SK-N-SH (cell line): ENCODE data around the gene RAD52. TPM values are rescaled to one million over a fixed set of nuclear protein-coding genes. Genes with fewer than 3 reads are reported as not detected.

Experiments used
- CTCF ChIA-PET: fragments of 300-600, 350-600 bp; formaldehyde crosslinking; extraction: SDS; loops from one replicate; lab custom pipeline; 2021; lab: Yijun Ruan, JAX
- POLR2A ChIA-PET: fragments of 350-600 bp; sonication (Branson Sonifier 250); formaldehyde crosslinking; extraction: SDS; loops from one replicate; lab custom pipeline; 2020; ENCODE audit warnings: antibody characterized with exemption, inconsistent platforms; lab: Yijun Ruan, JAX
- DNase-seq: peaks from one replicate; pipeline ENCODE4 v3.0.0; 2012
- H2AFZ ChIP-seq: fragments of 200-600 bp; sonication (generic); 2 replicates; pipeline ENCODE4 v1.8.1; 2016; ENCODE audit warnings: antibody characterized with exemption, mild to moderate bottlenecking, low read depth
- H3F3A ChIP-seq: fragments of 200-600 bp; sonication (generic); replicated peaks from 2 replicates; pipeline ENCODE3; 2016; ENCODE audit warnings: antibody characterized with exemption, mild to moderate bottlenecking; ENCODE audit not compliant: insufficient read depth
- H3K27ac ChIP-seq, 2 experiments: fragments of 200-500 bp in 1 of 2; fragments of 200-600 bp in 1 of 2; sonication (Bioruptor generic) in 1 of 2; sonication (generic), shearing (Covaris generic) in 1 of 2; 2 replicates each; pipeline versions ENCODE4 v1.5.1 to v1.6.1; 2014 to 2016; ENCODE audit warnings: low read depth in 2 of 2, inconsistent platforms in 1 of 2, low read length in 1 of 2, mild to moderate bottlenecking in 1 of 2, mixed read lengths in 1 of 2
- H3K27me3 ChIP-seq: fragments of 200-600 bp; sonication (generic), shearing (Covaris generic); 2 replicates; pipeline ENCODE4 v1.6.1; 2016; ENCODE audit warnings: mixed run types; ENCODE audit not compliant: insufficient read depth
- H3K36me3 ChIP-seq, 2 experiments: fragments of 200-500 bp in 1 of 2; fragments of 200-600 bp in 1 of 2; sonication (Bioruptor generic) in 1 of 2; sonication (generic) in 1 of 2; replicated peaks in 1 of 2; 2 replicates each; pipeline versions ENCODE3 to v1.5.1; 2014 to 2016; ENCODE audit warnings: low read length in 1 of 2, mild to moderate bottlenecking in 1 of 2; ENCODE audit not compliant: insufficient read depth in 2 of 2, control insufficient read depth in 1 of 2
- H3K4me1 ChIP-seq, 2 experiments: fragments of 200-500 bp in 1 of 2; fragments of 200-600 bp in 1 of 2; sonication (Bioruptor generic) in 1 of 2; sonication (generic), shearing (Covaris generic) in 1 of 2; 2 replicates each; pipeline versions ENCODE4 v1.5.1 to v1.6.1; 2014 to 2016; ENCODE audit warnings: low read depth in 1 of 2, low read length in 1 of 2, mixed run types in 1 of 2; ENCODE audit not compliant: insufficient read depth in 2 of 2, control insufficient read depth in 1 of 2
- H3K4me2 ChIP-seq: fragments of 200-600 bp; sonication (generic), shearing (Covaris generic); 2 replicates; pipeline ENCODE4 v1.6.1; 2017; ENCODE audit warnings: mixed run types
- H3K4me3 ChIP-seq, 2 experiments: fragments of 200-500 bp in 1 of 2; fragments of 200-600 bp in 1 of 2; sonication (Bioruptor generic) in 1 of 2; sonication (generic), shearing (Covaris generic) in 1 of 2; 2 replicates each; pipeline versions ENCODE4 v1.5.1 to v1.8.1; 2014 to 2016; ENCODE audit warnings: low read depth in 2 of 2, inconsistent platforms in 1 of 2, low read length in 1 of 2, mild to moderate bottlenecking in 1 of 2, mixed read lengths in 1 of 2, moderate library complexity in 1 of 2
- H3K79me2 ChIP-seq: fragments of 200-600 bp; sonication (generic); 2 replicates; pipeline ENCODE4 v1.8.1; 2017; ENCODE audit warnings: mild to moderate bottlenecking; ENCODE audit not compliant: insufficient read depth
- H3K9ac ChIP-seq: fragments of 200-600 bp; sonication (generic); 2 replicates; pipeline ENCODE4 v1.6.1; 2017; ENCODE audit warnings: mixed run types
- H3K9me2 ChIP-seq: fragments of 200-600 bp; sonication (generic); 2 replicates; pipeline ENCODE4 v1.6.1; 2017; ENCODE audit warnings: mixed run types
- H3K9me3 ChIP-seq: fragments of 200-600 bp; sonication (generic); 2 replicates; pipeline ENCODE4 v1.6.1; 2017; ENCODE audit warnings: mixed run types, mild to moderate bottlenecking, moderate library complexity
- H4K20me1 ChIP-seq: fragments of 200-600 bp; sonication (generic); 2 replicates; pipeline ENCODE4 v1.6.1; 2017; ENCODE audit warnings: mild to moderate bottlenecking, mixed run types; ENCODE audit not compliant: insufficient read depth
- CHD2 ChIP-seq: fragments of 150-350 bp; IDR thresholded peaks from 2 replicates; pipeline ENCODE4 v1.6.1; 2018; ENCODE audit warnings: low read length; ENCODE audit not compliant: partially characterized antibody
- ELF1 ChIP-seq: IDR thresholded peaks from 2 replicates; pipeline ENCODE4 v1.4.0; 2012
- EZH2phosphoT487 ChIP-seq: fragments of 200-600 bp; sonication (generic); IDR thresholded peaks from 2 replicates; pipeline ENCODE4 v1.6.1; 2017; ENCODE audit warnings: low read depth, mixed run types, mild to moderate bottlenecking, antibody characterized with exemption, moderate library complexity, borderline replicate concordance
- FOSL2 ChIP-seq: IDR thresholded peaks from 2 replicates; pipeline ENCODE4 v1.4.0; 2012; ENCODE audit warnings: low read depth, mild to moderate bottlenecking, moderate library complexity, borderline replicate concordance
- FOXJ3 ChIP-seq: sonication (generic); formaldehyde crosslinking; IDR thresholded peaks from 2 replicates; pipeline ENCODE4 v1.5.1; 2020; ENCODE audit warnings: mild to moderate bottlenecking, missing genetic modification reagents
- GATA2 ChIP-seq: sonication (generic); formaldehyde crosslinking; IDR thresholded peaks from 2 replicates; pipeline ENCODE4 v1.5.0; 2020; ENCODE audit warnings: mild to moderate bottlenecking, missing genetic modification reagents
- JUND ChIP-seq: IDR thresholded peaks from 2 replicates; pipeline ENCODE4 v1.4.0; 2012
- MEF2A ChIP-seq: IDR thresholded peaks from 2 replicates; pipeline ENCODE4 v1.4.0; 2012; ENCODE audit warnings: low read depth, borderline replicate concordance
- NRF1 ChIP-seq: IDR thresholded peaks from 2 replicates; pipeline ENCODE4 v1.6.1; 2012; ENCODE audit warnings: low read depth, mild to moderate bottlenecking, low read length
- POLR2AphosphoS5 ChIP-seq: IDR thresholded peaks from 2 replicates; pipeline ENCODE4 v1.6.1; 2012; ENCODE audit warnings: low read depth, low read length
- RAD21 ChIP-seq: IDR thresholded peaks from 2 replicates; pipeline ENCODE4 v1.6.1; 2012; ENCODE audit warnings: mild to moderate bottlenecking, low read length
- RCOR1 ChIP-seq: fragments of 150-350 bp; IDR thresholded peaks from 2 replicates; pipeline ENCODE4 v1.6.1; 2017; ENCODE audit warnings: antibody characterized with exemption, low read length
- RFX5 ChIP-seq: IDR thresholded peaks from 2 replicates; pipeline ENCODE4 v1.6.1; 2012; ENCODE audit warnings: mild to moderate bottlenecking, improper control_type of control experiment, low read length
- SIN3A ChIP-seq: IDR thresholded peaks from 2 replicates; pipeline ENCODE4 v1.6.1; 2012; ENCODE audit warnings: low read depth, mild to moderate bottlenecking, low read length, moderate library complexity, borderline replicate concordance
- SMC3 ChIP-seq: IDR thresholded peaks from 2 replicates; pipeline ENCODE4 v1.6.1; 2012; ENCODE audit warnings: low read depth, low read length, improper control_type of control experiment
- TAF1 ChIP-seq: IDR thresholded peaks from 2 replicates; pipeline ENCODE4 v1.6.1; 2012; ENCODE audit warnings: low read depth, mild to moderate bottlenecking, low read length, moderate library complexity, borderline replicate concordance
- TEAD4 ChIP-seq: IDR thresholded peaks from 2 replicates; pipeline ENCODE4 v1.4.0; 2012; ENCODE audit warnings: mild to moderate bottlenecking, borderline replicate concordance; ENCODE audit not compliant: insufficient read depth
- whole genome bisulfite sequencing: methylation state at CpG from one replicate; pipeline ENCODE4 v1.1.6; 2017; ENCODE audit warnings: low lambda C conversion rate; 5-methylcytosine and 5-hydroxymethylcytosine counted together
- polyA plus RNA-seq, 3 experiments: library from polyadenylated mRNA; depleted of rRNA; stranded (reverse); fragments of >200 nt; gene quantifications; 2 replicates each; pipeline ENCODE4 v1.2.3, GENCODE V29; 2012
- TF ChIP-seq, protein P1 (sequence below): IDR thresholded peaks from 2 replicates; pipeline ENCODE4 v1.6.1; 2012; ENCODE audit warnings: mild to moderate bottlenecking, low read depth, low read length, moderate library complexity
- TF ChIP-seq, protein P2 (sequence below): IDR thresholded peaks from 2 replicates; pipeline ENCODE4 v1.4.0; 2012; ENCODE audit warnings: low read depth
- TF ChIP-seq, protein P3 (sequence below): fragments of 150-350 bp; IDR thresholded peaks from 2 replicates; pipeline ENCODE4 v1.6.1; 2017; ENCODE audit warnings: antibody characterized with exemption, low read length, low read depth, borderline replicate concordance
- TF ChIP-seq, protein P4 (sequence below): fragments of 150-350 bp; IDR thresholded peaks from 2 replicates; pipeline ENCODE4 v1.6.1; 2016; ENCODE audit warnings: mild to moderate bottlenecking, low read depth, low read length

Gene RAD52
- polyA plus RNA-seq, 1 of the 3 experiments (the other 2 are of a cell fraction) = 11.2 TPM

DNA sequence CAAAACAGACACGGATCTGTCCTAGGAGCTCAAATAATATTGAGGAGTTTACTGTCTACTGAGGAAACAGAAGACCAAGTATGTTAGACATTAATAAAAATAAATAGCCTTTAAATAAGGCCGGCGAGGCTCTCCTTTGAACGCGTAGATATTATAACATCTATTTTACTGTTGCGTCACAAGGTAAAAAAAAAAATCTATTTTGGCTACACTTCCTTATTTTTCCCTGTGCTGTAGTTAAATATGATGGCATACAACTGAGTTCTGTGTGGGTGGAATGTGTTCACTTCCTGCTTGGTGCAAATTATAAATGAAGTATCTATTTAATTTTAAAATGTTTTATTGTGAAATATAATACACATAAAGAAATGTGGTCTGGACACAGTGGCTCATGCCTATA is 17.2 kb upstream of the RAD52 start (continued):
- TF ChIP-seq, protein P1, sequence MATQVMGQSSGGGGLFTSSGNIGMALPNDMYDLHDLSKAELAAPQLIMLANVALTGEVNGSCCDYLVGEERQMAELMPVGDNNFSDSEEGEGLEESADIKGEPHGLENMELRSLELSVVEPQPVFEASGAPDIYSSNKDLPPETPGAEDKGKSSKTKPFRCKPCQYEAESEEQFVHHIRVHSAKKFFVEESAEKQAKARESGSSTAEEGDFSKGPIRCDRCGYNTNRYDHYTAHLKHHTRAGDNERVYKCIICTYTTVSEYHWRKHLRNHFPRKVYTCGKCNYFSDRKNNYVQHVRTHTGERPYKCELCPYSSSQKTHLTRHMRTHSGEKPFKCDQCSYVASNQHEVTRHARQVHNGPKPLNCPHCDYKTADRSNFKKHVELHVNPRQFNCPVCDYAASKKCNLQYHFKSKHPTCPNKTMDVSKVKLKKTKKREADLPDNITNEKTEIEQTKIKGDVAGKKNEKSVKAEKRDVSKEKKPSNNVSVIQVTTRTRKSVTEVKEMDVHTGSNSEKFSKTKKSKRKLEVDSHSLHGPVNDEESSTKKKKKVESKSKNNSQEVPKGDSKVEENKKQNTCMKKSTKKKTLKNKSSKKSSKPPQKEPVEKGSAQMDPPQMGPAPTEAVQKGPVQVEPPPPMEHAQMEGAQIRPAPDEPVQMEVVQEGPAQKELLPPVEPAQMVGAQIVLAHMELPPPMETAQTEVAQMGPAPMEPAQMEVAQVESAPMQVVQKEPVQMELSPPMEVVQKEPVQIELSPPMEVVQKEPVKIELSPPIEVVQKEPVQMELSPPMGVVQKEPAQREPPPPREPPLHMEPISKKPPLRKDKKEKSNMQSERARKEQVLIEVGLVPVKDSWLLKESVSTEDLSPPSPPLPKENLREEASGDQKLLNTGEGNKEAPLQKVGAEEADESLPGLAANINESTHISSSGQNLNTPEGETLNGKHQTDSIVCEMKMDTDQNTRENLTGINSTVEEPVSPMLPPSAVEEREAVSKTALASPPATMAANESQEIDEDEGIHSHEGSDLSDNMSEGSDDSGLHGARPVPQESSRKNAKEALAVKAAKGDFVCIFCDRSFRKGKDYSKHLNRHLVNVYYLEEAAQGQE = no peak
- TF ChIP-seq TAF1 (no peak), JUND (no peak), RFX5 (no peak), CHD2 (no peak)

DNA sequence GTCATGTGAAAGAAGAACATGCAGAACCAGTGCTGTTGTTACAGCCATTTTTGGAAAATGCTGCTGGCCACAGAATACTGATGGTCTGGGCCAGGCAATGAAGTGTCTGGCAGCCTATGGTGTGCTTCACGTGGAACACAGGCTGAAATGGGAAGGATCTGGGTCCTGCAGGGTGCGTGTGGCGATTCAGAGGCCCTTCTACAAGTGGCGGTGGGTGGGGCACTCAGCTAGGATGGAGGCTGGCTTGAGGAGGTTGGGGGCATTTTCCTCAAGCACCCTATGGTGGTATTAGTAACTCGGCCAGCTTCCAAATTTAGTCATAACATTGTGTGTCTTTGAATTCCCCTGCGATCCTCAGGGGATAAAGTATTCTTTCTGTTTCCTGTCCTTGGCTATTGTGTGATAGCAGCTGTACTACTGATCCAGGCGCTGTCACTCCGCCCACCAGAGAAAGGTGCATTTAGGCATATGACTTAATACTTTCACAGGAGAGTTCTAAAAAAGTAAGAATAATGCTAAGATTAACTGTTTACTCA is 9.2 kb upstream of the RAD52 start:
- no peak for DNase-seq
- Histone ChIP-seq H3K27me3 (no peaks in the 10 kb centered on the region), H3K4me1 (no peaks in the 10 kb centered on the region; a peak in 1 of 4 replicates), H3K9me3 (no peaks in the 10 kb centered on the region), H3K27ac (no peak overlapping the region), H3K4me3 (no peak overlapping the region), H2AFZ (no peak overlapping the region), H4K20me1 (no peaks in the 10 kb centered on the region), H3K36me3 (no peaks in the 10 kb centered on the region), H3K9me2 (no peaks in the 10 kb centered on the region), H3K9ac (no peak overlapping the region), H3K79me2 (no peaks in the 10 kb centered on the region), H3F3A (peaks cover 3% of the 10 kb centered on the region), H3K4me2 (no peak overlapping the region)
- ChIA-PET CTCF (interaction anchor here (4.2 kb wide), 1 partner anchor 9 kb away, joined by 13 read pairs; the partner anchor contains the start of gene RAD52), POLR2A (no interaction called here)
- TF ChIP-seq TEAD4 = no peak
- TF ChIP-seq MEF2A = no peak
- no peak for TF ChIP-seq ELF1
- no peak for TF ChIP-seq RFX5
- TF ChIP-seq GATA2 = no peak
- TF ChIP-seq JUND = no peak
- TF ChIP-seq NRF1 = no peak
- no peak for TF ChIP-seq CHD2
- no peak for TF ChIP-seq RCOR1
- TF ChIP-seq EZH2phosphoT487 = no peak
- TF ChIP-seq FOXJ3 = no peak
- TF ChIP-seq, protein P2, sequence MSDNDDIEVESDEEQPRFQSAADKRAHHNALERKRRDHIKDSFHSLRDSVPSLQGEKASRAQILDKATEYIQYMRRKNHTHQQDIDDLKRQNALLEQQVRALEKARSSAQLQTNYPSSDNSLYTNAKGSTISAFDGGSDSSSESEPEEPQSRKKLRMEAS = no peak
- TF ChIP-seq, protein P3, sequence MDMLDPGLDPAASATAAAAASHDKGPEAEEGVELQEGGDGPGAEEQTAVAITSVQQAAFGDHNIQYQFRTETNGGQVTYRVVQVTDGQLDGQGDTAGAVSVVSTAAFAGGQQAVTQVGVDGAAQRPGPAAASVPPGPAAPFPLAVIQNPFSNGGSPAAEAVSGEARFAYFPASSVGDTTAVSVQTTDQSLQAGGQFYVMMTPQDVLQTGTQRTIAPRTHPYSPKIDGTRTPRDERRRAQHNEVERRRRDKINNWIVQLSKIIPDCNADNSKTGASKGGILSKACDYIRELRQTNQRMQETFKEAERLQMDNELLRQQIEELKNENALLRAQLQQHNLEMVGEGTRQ = no peak
- TF ChIP-seq SIN3A = no peak
- TF ChIP-seq, protein P4, sequence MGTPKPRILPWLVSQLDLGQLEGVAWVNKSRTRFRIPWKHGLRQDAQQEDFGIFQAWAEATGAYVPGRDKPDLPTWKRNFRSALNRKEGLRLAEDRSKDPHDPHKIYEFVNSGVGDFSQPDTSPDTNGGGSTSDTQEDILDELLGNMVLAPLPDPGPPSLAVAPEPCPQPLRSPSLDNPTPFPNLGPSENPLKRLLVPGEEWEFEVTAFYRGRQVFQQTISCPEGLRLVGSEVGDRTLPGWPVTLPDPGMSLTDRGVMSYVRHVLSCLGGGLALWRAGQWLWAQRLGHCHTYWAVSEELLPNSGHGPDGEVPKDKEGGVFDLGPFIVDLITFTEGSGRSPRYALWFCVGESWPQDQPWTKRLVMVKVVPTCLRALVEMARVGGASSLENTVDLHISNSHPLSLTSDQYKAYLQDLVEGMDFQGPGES = no peak
- no peak for TF ChIP-seq POLR2AphosphoS5
- no peak for TF ChIP-seq RAD21
- no peak for TF ChIP-seq SMC3
- TF ChIP-seq FOSL2 = no peak
- WGBS = 76% methylated on average over 7 of the region's 8 CpGs
